Tibial artery (tissue), 4 donors: ENCODE results near the gene SLC35F6.

Source experiments
- DNase-seq, 2 donors: peaks; one replicate each; pipeline ENCODE4 v3.0.0-alpha.2; 2019
- H3K27ac ChIP-seq, 2 donors: fragments of 200-600 bp; sonication (generic) in 1 of 2; 1 replicate in 1 of 2; 2 replicates in 1 of 2; pipeline ENCODE4 v1.5.1; 2018 to 2019; ENCODE audit warnings: mild to moderate bottlenecking in 1 of 2
- H3K27me3 ChIP-seq, 2 donors: fragments of 200-600 bp; sonication (generic) in 1 of 2; one replicate each; pipeline versions ENCODE4 v1.5.1 to v1.6.0; 2016 to 2019
- H3K36me3 ChIP-seq, 3 donors: fragments of 200-600 bp; sonication (generic) in 2 of 3; one replicate each; pipeline ENCODE4 v1.5.1; 2016 to 2019; ENCODE audit warnings: mild to moderate bottlenecking in 2 of 3
- H3K4me1 ChIP-seq, 4 donors: fragments of 200-600 bp; sonication (generic) in 2 of 4; 1 replicate in 3 of 4; 2 replicates in 1 of 4; pipeline ENCODE4 v1.5.1; 2016 to 2019
- H3K4me3 ChIP-seq, 2 donors: fragments of 200-600 bp; sonication (generic) in 1 of 2; 1 replicate in 1 of 2; 2 replicates in 1 of 2; pipeline ENCODE4 v1.5.1; 2018 to 2019; ENCODE audit warnings: mild to moderate bottlenecking in 2 of 2
- H3K9me3 ChIP-seq, 3 donors: fragments of 200-600 bp; sonication (generic) in 1 of 3; one replicate each; pipeline ENCODE4 v1.5.1; 2016 to 2019
- intact Hi-C: fragments of 100-400 bp; cut with DNase I; formaldehyde crosslinking; loops from one replicate; pipeline ENCODE4 v1.15.0; 2023; ENCODE audit warnings: low total_unique reads
- TF ChIP-seq, protein P1 (sequence below), 2 experiments: fragments of 200-600 bp in 1 of 2; fragments of 450-650 bp in 1 of 2; IDR thresholded peaks; one replicate each; pipeline ENCODE4 v1.5.1; 2017 to 2019; ENCODE audit warnings: antibody characterized with exemption in 2 of 2, mild to moderate bottlenecking in 1 of 2, moderate library complexity in 1 of 2

The SLC35F6 gene

GRCh38 chr2:26818972-26819371 is 54.9 kb downstream of the SLC35F6 start:
- intact Hi-C loops, result no loop called here
- H3K27ac ChIP-seq, result no peak overlapping the region

DNA sequence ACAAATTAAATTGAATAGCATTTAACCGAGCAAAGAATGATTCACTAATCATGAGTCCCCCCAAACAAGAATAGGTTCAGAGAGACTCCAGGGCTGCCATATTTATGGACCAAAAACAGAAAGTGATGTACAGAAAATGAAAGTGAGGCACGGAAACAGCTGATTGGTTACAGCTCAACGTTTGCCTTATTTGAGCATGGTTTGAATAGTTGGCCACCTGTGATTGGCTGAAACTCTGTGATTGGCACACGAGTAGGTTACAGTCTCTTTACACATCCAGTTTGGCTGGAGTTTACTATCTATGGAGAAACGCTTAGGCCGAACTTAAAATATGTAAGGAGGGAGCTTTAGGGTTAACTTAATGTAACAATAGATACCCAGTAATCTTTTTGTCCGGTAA is 56.8 kb downstream of the SLC35F6 start:
- intact Hi-C loops, result no loop called here
- Histone ChIP-seq H3K4me3 (no peak overlapping the region), H3K27ac (no peak overlapping the region), H3K4me1 (peaks cover 0 to 9% (median 2%) of the 10 kb centered on the region in 4 donors), H3K9me3 (no peaks in the 10 kb centered on the region), H3K27me3 (peaks cover 0 to 19% of the 10 kb centered on the region in 2 donors), H3K36me3 (no peaks in the 10 kb centered on the region)
- no peak for DNase-seq
- TF ChIP-seq, protein P1, sequence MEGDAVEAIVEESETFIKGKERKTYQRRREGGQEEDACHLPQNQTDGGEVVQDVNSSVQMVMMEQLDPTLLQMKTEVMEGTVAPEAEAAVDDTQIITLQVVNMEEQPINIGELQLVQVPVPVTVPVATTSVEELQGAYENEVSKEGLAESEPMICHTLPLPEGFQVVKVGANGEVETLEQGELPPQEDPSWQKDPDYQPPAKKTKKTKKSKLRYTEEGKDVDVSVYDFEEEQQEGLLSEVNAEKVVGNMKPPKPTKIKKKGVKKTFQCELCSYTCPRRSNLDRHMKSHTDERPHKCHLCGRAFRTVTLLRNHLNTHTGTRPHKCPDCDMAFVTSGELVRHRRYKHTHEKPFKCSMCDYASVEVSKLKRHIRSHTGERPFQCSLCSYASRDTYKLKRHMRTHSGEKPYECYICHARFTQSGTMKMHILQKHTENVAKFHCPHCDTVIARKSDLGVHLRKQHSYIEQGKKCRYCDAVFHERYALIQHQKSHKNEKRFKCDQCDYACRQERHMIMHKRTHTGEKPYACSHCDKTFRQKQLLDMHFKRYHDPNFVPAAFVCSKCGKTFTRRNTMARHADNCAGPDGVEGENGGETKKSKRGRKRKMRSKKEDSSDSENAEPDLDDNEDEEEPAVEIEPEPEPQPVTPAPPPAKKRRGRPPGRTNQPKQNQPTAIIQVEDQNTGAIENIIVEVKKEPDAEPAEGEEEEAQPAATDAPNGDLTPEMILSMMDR (IDR thresholded peaks at IDR 0.05), result no peak

More at GRCh38 chr2:26818972-26819371, 54.9 kb downstream of the SLC35F6 start:
- Histone ChIP-seq H3K4me3 (no peak overlapping the region), H3K36me3 (no peaks in the 10 kb centered on the region), H3K4me1 (peaks cover 0 to 9% (median 2%) of the 10 kb centered on the region in 4 donors), H3K9me3 (no peaks in the 10 kb centered on the region), H3K27me3 (peaks cover 0 to 27% of the 10 kb centered on the region in 2 donors)
- DNase-seq, result no peak
- TF ChIP-seq, protein P1 (IDR thresholded peaks at IDR 0.05), result no peak

GRCh38 chr2:26822877-26823276 is 58.8 kb downstream of the SLC35F6 start:
- no peaks in the 10 kb centered on the region for H3K36me3 ChIP-seq
- intact Hi-C loops, result no loop called here
- H3K27ac ChIP-seq, result no peak overlapping the region
- no peaks in the 10 kb centered on the region for H3K9me3 ChIP-seq
- TF ChIP-seq, protein P1 (IDR thresholded peaks at IDR 0.05), result no peak
- H3K4me1 ChIP-seq, result peaks cover 0 to 9% (median 2%) of the 10 kb centered on the region in 4 donors
- H3K4me3 ChIP-seq, result no peak overlapping the region
- H3K27me3 ChIP-seq, result peaks cover 0 to 15% of the 10 kb centered on the region in 2 donors
- DNase-seq, result no peak
